GM12873 (cell line): ENCODE results near the gene FLVCR1.

Experiments
- TF ChIP-seq, protein P1 (sequence below): IDR thresholded peaks from 2 replicates; pipeline ENCODE4 v1.5.1; 2012; ENCODE audit warnings: low read depth, mild to moderate bottlenecking, moderate library complexity, low read length, control low read depth; ENCODE audit not compliant: insufficient read depth; ENCODE audit errors: missing control alignments

The FLVCR1 gene

DNA sequence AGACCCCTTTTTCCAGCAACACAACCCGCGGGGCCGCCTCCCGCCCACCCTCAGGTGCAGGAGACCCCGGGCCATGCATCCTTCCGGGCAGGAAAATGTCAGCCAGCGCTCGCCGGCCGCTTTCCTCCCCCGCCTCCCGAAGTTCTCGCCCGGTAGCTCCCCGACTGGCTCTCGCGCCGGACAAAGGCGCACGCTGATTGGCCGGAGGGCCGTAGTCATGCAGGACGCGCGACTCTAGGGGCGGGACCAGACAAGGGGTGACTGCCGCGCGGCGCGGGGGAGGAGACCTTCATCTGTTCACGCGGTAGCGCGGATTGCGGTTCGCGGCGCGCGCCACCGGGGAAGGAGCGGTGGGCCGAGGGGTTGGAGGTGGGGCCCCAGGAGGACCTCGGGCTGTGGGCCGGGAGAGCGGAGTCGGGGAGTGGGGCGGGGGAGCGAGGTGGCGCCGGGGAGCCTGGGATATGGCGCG is at the start of gene FLVCR1:
TSS of gene FLVCR1 (plus strand) at position 284 of the 469 bp plus-strand sequence. CDS start at position 462, 178 bp downstream.
- TF ChIP-seq, protein P1, sequence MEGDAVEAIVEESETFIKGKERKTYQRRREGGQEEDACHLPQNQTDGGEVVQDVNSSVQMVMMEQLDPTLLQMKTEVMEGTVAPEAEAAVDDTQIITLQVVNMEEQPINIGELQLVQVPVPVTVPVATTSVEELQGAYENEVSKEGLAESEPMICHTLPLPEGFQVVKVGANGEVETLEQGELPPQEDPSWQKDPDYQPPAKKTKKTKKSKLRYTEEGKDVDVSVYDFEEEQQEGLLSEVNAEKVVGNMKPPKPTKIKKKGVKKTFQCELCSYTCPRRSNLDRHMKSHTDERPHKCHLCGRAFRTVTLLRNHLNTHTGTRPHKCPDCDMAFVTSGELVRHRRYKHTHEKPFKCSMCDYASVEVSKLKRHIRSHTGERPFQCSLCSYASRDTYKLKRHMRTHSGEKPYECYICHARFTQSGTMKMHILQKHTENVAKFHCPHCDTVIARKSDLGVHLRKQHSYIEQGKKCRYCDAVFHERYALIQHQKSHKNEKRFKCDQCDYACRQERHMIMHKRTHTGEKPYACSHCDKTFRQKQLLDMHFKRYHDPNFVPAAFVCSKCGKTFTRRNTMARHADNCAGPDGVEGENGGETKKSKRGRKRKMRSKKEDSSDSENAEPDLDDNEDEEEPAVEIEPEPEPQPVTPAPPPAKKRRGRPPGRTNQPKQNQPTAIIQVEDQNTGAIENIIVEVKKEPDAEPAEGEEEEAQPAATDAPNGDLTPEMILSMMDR, result no peak

DNA sequence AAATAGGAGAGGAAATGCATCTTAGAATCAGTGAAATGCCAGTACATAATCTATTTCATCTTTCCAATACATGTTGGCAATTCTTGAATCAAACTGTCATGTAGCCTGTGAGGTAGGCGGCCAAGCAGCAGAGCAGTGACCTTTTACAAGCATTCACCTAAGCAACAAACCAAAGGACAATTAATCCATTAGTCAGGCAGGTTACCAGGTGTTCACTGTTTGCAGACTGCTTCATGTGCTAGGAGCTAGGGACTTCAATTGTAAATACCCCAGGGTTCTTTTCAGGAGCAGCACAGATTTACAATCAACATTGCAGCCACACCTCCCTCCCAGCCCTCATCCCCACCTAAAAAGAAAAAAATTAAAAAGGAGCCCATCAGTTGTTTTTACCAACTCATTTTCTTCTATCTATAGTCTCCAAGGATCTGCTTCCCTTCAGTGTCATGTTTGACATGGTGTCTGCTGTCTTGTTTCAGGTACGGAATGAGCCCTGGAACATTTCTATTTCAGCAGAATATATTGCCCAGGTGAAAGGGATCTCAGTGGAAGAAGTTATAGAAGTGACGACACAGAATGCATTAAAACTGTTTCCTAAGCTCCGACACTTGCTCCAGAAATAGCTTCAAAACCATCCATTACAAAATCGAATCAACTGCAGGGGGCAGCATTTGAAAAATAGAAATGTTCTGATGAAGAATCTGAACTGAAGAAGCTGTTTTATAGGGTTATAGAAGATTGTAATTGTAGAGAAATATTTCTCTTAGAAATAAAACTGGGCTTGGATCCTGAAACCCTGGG is 43.3 kb upstream of the FLVCR1 start:
- TF ChIP-seq, protein P1, result peak; percentile 41

DNA sequence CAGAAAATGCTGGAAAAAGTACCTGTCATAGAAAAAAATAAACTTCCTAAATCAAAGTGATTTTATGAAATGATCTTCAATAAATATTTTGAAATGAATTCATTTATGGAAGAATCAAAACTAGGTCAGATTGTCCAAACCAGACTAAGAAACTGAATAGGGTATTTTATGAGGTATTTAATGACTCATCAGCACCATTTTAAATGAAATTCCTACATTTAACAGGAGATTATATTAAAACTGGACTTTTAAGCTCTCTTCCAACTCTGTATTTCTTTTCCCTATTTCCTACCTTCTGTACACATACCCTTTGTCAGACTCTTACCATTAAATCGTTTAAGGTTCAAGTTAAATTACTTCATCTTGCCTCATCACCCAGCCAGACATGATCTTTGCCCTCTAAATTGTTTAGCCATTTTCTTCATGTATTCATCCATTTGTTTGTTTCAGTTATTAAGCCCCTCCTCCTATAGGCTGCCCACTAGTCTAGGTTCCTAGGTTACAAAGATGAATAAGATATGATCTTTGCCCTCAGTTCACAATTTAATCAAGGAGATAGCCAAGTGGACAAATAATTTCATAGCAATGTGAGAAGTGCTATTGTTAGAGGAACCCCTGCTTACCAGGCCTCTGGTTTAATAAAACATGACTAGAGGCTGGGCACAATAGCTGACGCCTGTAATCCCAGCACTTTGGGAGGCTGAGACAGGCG is 41.4 kb upstream of the FLVCR1 start:
- TF ChIP-seq, protein P1, result no peak

DNA sequence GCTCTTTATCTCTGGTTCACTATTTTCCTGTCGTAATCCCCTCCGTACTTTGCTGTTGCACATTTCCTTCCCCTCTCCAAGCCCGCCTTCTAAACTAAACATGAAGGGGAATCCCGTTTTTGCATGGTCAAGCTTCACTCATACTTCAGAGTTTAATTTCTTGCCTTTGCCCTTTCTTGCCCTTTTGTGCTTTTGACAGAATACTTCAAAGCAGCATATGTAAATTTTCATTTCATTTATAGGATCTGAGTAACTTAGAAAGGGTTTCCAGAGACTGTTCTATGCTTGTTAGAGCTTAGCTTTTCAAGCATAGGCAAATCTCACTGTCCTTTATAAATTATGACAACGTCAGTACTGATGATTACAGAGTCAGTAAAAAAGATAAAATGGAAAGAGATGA is 38.3 kb upstream of the FLVCR1 start:
- TF ChIP-seq, protein P1, result no peak

DNA sequence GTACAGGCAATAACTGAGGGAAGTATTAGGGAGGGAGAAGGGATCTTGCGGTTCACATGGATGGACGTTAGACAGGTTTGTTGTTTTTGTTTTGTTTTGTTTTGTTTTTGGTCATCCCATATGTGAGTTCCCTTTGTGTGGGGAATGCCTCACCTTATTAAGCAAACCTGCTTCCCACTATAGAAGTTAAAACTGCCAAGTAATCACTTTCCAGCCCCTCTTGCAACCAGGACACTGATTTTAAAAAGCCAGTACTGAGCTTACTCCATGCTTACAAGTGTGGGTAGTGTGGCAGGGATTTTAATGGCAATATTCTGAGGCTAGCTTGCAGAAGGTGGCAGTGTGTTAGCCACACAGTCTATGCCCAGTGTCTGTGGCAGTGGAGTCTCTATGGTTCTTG is 37.1 kb upstream of the FLVCR1 start:
- TF ChIP-seq, protein P1, result no peak

DNA sequence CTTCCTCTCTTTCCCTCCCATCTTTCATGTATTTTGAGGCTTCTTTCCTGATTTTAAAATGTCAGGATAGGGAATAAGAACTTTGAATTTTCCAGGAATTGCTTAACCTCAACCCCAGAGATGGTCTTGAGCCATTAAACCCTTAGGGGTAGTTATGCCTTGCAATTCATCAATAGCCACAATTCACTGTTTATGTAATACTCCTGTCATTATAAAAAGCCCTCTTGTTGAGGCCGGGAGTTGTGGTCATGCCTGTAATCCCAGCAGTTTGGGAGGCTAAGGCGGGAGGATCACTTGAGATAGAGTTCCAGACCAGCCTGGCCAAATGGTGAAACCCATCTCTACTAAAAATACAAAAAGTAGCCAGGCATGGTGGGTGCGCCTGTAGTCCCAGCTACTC is 35.1 kb upstream of the FLVCR1 start:
- TF ChIP-seq, protein P1, result no peak

DNA sequence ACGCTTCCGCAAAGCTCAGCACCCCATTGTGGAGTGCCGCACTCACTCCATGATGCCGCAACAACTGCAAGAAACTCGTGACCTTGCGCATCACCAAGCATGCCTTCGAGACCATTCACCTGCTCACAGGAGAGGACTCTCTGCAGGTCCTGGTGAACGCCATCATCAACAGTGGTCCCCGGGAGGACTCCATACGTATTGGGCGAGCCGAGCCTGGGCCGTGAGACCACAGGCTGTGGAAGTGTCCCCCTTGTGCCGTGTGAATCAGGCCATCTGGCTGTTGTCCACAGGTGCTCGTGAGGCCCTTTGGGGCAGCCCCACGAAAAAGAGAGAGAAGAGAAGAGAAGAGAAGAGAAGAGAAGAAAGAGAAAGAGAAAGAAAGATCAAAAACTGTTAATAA is 33.9 kb upstream of the FLVCR1 start:
- TF ChIP-seq, protein P1, result no peak
